BLaER1 (cell line): Measurements from ENCODE around the gene ZNF18.
"Not testable (repeated sequence)": the region's sequence is repeated elsewhere in the genome, so short reads cannot be mapped to it uniquely, and the experiment has no call there.

Source experiments
- H3K27ac ChIP-seq: shearing (Covaris generic); formaldehyde crosslinking; 2 replicates; pipeline ENCODE4 v1.8.1; 2022
- H3K27me3 ChIP-seq: shearing (Covaris generic); formaldehyde crosslinking; 2 replicates; pipeline ENCODE4 v1.8.1; 2022
- H3K36me3 ChIP-seq: shearing (Covaris generic); formaldehyde crosslinking; 2 replicates; pipeline ENCODE4 v1.8.1; 2022
- H3K4me1 ChIP-seq: shearing (Covaris generic); formaldehyde crosslinking; 2 replicates; pipeline ENCODE4 v1.8.1; 2022
- H3K4me2 ChIP-seq: shearing (Covaris generic); formaldehyde crosslinking; 2 replicates; pipeline ENCODE4 v1.8.1; 2022
- H3K4me3 ChIP-seq: shearing (Covaris generic); formaldehyde crosslinking; 2 replicates; pipeline ENCODE4 v1.8.1; 2022
- H3K9ac ChIP-seq: shearing (Covaris generic); formaldehyde crosslinking; 2 replicates; pipeline ENCODE4 v1.8.1; 2022
- H3K9me3 ChIP-seq: shearing (Covaris generic); formaldehyde crosslinking; 2 replicates; pipeline ENCODE4 v1.8.1; 2022
- H4K20me1 ChIP-seq: shearing (Covaris generic); formaldehyde crosslinking; 2 replicates; pipeline ENCODE4 v1.8.1; 2022
- Cebpa-rat ChIP-seq: shearing (Covaris generic); IDR thresholded peaks from 2 replicates; pipeline ENCODE4 v1.8.1; 2022

ZNF18 gene

GRCh38 chr17:11952610-11953009 lies 44.7 kb downstream of the ZNF18 start:
- no peak overlapping the region for H3K4me2 ChIP-seq
- H3K9me3 ChIP-seq, result peaks cover 22% of the 10 kb centered on the region
- H4K20me1 ChIP-seq, result no peaks in the 10 kb centered on the region
- H3K27me3 ChIP-seq, result no peaks in the 10 kb centered on the region
- no peak overlapping the region for H3K9ac ChIP-seq
- TF ChIP-seq Cebpa-rat, result no peak
- no peak overlapping the region for H3K27ac ChIP-seq
- no peak overlapping the region for H3K4me3 ChIP-seq
- no peaks in the 10 kb centered on the region for H3K4me1 ChIP-seq
- H3K36me3 ChIP-seq, result peaks cover 8% of the 10 kb centered on the region; the same call in 1 of the 2 replicates

- Histone ChIP-seq H3K27me3 (no peaks in the 10 kb centered on the region), H3K9ac (no peak overlapping the region), H4K20me1 (no peaks in the 10 kb centered on the region), H3K9me3 (peaks cover 22% of the 10 kb centered on the region), H3K36me3 (peaks cover 8% of the 10 kb centered on the region; the same call in 1 of the 2 replicates), H3K4me1 (no peaks in the 10 kb centered on the region), H3K4me3 (no peak overlapping the region), H3K27ac (no peak overlapping the region), H3K4me2 (no peak overlapping the region)
- no peak for TF ChIP-seq Cebpa-rat
Measured at GRCh38 chr17:11950771-11951519, 46.3 kb downstream of the ZNF18 start.

- H3K9ac ChIP-seq, H3K27me3 ChIP-seq, H4K20me1 ChIP-seq, H3K4me3 ChIP-seq, H3K4me1 ChIP-seq, H3K4me2 ChIP-seq, H3K27ac ChIP-seq, H3K36me3 ChIP-seq: not testable (repeated sequence)
- H3K9me3 ChIP-seq, result peaks cover 21% of the 10 kb centered on the region
Measured at GRCh38 chr17:11949571-11949970, 47.7 kb downstream of the ZNF18 start.

GRCh38 chr17:11948789-11949188 lies 48.5 kb downstream of the ZNF18 start:
- Histone ChIP-seq H3K27me3 (no peaks in the 10 kb centered on the region), H3K4me2 (no peak overlapping the region), H3K9me3 (peaks cover 13% of the 10 kb centered on the region), H3K36me3 (peaks cover 8% of the 10 kb centered on the region; the same call in 1 of the 2 replicates), H3K4me1 (no peaks in the 10 kb centered on the region), H3K9ac (no peak overlapping the region), H4K20me1 (no peaks in the 10 kb centered on the region), H3K27ac (no peak overlapping the region), H3K4me3 (no peak overlapping the region)
- no peak for TF ChIP-seq Cebpa-rat

GRCh38 chr17:11944587-11944986 lies 52.7 kb downstream of the ZNF18 start:
- no peaks in the 10 kb centered on the region for H4K20me1 ChIP-seq
- H3K27ac ChIP-seq, result no peak overlapping the region
- no peak overlapping the region for H3K9ac ChIP-seq
- no peak for TF ChIP-seq Cebpa-rat
- H3K9me3 ChIP-seq, result no peaks in the 10 kb centered on the region
- H3K36me3 ChIP-seq, result no peaks in the 10 kb centered on the region
- H3K4me1 ChIP-seq, result no peaks in the 10 kb centered on the region
- H3K27me3 ChIP-seq, result no peaks in the 10 kb centered on the region
- H3K4me2 ChIP-seq, result no peak overlapping the region
- H3K4me3 ChIP-seq, result no peak overlapping the region

GRCh38 chr17:11943759-11944347 lies 53.4 kb downstream of the ZNF18 start:
- Histone ChIP-seq H3K4me2 (no peak overlapping the region), H3K4me1 (no peaks in the 10 kb centered on the region), H4K20me1 (no peaks in the 10 kb centered on the region), H3K9ac (no peak overlapping the region), H3K27ac (no peak overlapping the region), H3K27me3 (no peaks in the 10 kb centered on the region), H3K36me3 (no peaks in the 10 kb centered on the region), H3K4me3 (no peak overlapping the region), H3K9me3 (no peaks in the 10 kb centered on the region)
- no peak for TF ChIP-seq Cebpa-rat

- H3K4me2 ChIP-seq, H4K20me1 ChIP-seq, H3K36me3 ChIP-seq, H3K4me1 ChIP-seq, H3K4me3 ChIP-seq, H3K27me3 ChIP-seq, H3K9me3 ChIP-seq, H3K9ac ChIP-seq, H3K27ac ChIP-seq: not testable (repeated sequence)
Measured at GRCh38 chr17:11943086-11943485, 54.2 kb downstream of the ZNF18 start.

- Histone ChIP-seq H3K4me3 (no peak overlapping the region), H3K9ac (no peak overlapping the region), H4K20me1 (no peaks in the 10 kb centered on the region), H3K27me3 (no peaks in the 10 kb centered on the region), H3K27ac (no peak overlapping the region), H3K9me3 (no peaks in the 10 kb centered on the region), H3K4me1 (no peaks in the 10 kb centered on the region), H3K4me2 (no peak overlapping the region), H3K36me3 (no peaks in the 10 kb centered on the region)
- no peak for TF ChIP-seq Cebpa-rat
Measured at GRCh38 chr17:11940904-11941303, 56.4 kb downstream of the ZNF18 start.

- TF ChIP-seq Cebpa-rat, result no peak
- Histone ChIP-seq H3K27me3 (no peaks in the 10 kb centered on the region), H3K4me1 (no peaks in the 10 kb centered on the region), H3K9ac (no peak overlapping the region), H3K4me2 (no peak overlapping the region), H4K20me1 (no peaks in the 10 kb centered on the region), H3K4me3 (no peak overlapping the region), H3K36me3 (no peaks in the 10 kb centered on the region), H3K9me3 (no peaks in the 10 kb centered on the region), H3K27ac (no peak overlapping the region)
Measured at GRCh38 chr17:11935734-11936406, 61.4 kb downstream of the ZNF18 start.

- Histone ChIP-seq H3K4me2 (no peak overlapping the region), H4K20me1 (no peaks in the 10 kb centered on the region), H3K4me1 (no peaks in the 10 kb centered on the region), H3K27ac (no peak overlapping the region), H3K36me3 (no peaks in the 10 kb centered on the region), H3K9me3 (no peaks in the 10 kb centered on the region), H3K9ac (no peak overlapping the region), H3K27me3 (no peaks in the 10 kb centered on the region), H3K4me3 (no peak overlapping the region)
- no peak for TF ChIP-seq Cebpa-rat
Measured at GRCh38 chr17:11932337-11932898, 64.9 kb downstream of the ZNF18 start.
